Body of pancreas (tissue), 4 donors: ENCODE measurements around the gene CRB3. TPM values are rescaled to one million over a fixed set of nuclear protein-coding genes. Genes with fewer than 3 reads are reported as not detected.
A peak's percentile ranks its signal among the peaks of the same experiment; 100 is the strongest.

Source experiments
- ATAC-seq: fragments of 150-250 bp; one replicate; pipeline ENCODE4 v1.9.1; 2016
- DNase-seq, 4 donors: peaks; one replicate each; pipeline ENCODE4 v3.0.0-alpha.2; 2019
- H3K27ac ChIP-seq, 4 donors: fragments of 200-600 bp; sonication (generic); 1 replicate in 3 of 4; 2 replicates in 1 of 4; pipeline versions ENCODE4 v1.5.1 to v1.6.1; 2016 to 2019; ENCODE audit warnings: mild to moderate bottlenecking in 1 of 4, mixed read lengths in 1 of 4, moderate library complexity in 1 of 4
- H3K27me3 ChIP-seq, 2 donors: fragments of 200-600 bp; sonication (generic); one replicate each; pipeline ENCODE4 v1.6.0; 2016; ENCODE audit warnings: mild to moderate bottlenecking in 1 of 2
- H3K36me3 ChIP-seq, 2 donors: fragments of 200-600 bp; sonication (generic); replicated peaks in 1 of 2; 2 replicates each; pipeline ENCODE4 v1.5.1; 2016; ENCODE audit warnings: low read depth in 2 of 2; ENCODE audit not compliant: insufficient read depth in 1 of 2
- H3K4me1 ChIP-seq: fragments of 200-600 bp; sonication (generic); one replicate; pipeline ENCODE4 v1.6.0; 2016
- H3K4me3 ChIP-seq, 2 donors: fragments of 200-600 bp; sonication (generic); 1 replicate in 1 of 2; 2 replicates in 1 of 2; pipeline ENCODE4 v1.5.1; 2016 to 2019
- H3K9me3 ChIP-seq, 3 donors: fragments of 200-600 bp; sonication (generic); 1 replicate in 2 of 3; 2 replicates in 1 of 3; pipeline ENCODE4 v1.5.1; 2016
- POLR2A ChIP-seq, 3 donors: fragments of 450-650 bp; IDR thresholded peaks; one replicate each; pipeline ENCODE4 v1.6.1; 2016; ENCODE audit warnings: antibody characterized with exemption in 3 of 3, mild to moderate bottlenecking in 2 of 3
- WGBS, 2 donors: methylation state at CpG; one replicate each; pipeline ENCODE4 v1.1.5; 2017; 5-methylcytosine and 5-hydroxymethylcytosine counted together
- intact Hi-C: fragments of 100-400 bp; cut with DNase I; formaldehyde crosslinking; loops from one replicate; pipeline ENCODE4 v1.15.1; 2023
- total RNA-seq, 2 donors: library from RNA; depleted of rRNA; stranded (reverse); fragments of >200 nt; gene quantifications; one replicate each; pipeline ENCODE4 v1.1.0, GENCODE V29; 2016
- TF ChIP-seq, protein P1 (sequence below), 7 experiments: fragments of 450-650 bp in 4 of 7; fragments of 200-600 bp in 3 of 7; sonication (generic) in 3 of 7; IDR thresholded peaks; one replicate each; pipeline ENCODE4 v1.5.1; 2016 to 2019; ENCODE audit warnings: antibody characterized with exemption in 7 of 7

The CRB3 gene
- total RNA-seq, 2 donors from 2014 or later: 35.8 to 37.6 TPM

DNA sequence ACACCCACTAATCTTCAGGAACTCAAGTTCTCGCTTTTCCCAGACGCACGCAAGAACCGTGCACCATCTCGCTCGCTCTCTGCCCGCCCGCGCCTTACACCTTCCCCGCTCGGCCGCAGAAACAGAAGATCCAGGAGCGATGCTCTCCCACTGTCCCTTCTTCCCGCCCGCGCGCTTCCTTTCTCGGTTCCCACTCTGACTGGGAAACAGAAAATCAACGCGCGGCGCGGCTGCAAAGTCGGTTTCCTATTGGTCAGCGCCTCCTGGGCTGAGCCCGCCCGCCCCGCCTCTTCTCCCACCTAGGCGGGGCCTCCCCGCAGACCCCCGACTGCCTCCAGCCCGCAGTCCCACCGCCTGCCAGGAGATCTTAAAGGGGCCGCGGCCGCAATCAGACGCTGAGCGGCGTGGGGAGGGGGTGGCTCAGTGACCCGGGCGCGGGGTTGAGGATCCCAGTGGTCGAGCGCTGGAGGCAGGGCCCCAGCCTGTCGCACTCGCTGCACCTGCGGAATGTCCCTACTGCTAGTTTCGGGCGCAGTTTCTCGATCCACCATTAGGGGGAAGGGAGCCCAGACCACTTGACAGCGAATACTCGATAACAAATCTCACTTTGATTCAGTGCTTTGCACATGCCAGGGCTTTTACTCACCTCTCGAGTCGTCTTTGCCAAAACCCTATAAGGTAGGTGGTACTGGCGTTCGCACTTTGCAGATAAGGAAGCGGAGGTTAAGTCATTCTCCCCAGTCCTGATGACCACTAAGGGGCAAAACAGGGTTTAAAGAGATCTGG is 3.8 kb upstream of the CRB3 start:
- peak overlapping the region; percentile 92 to 98 (median 96) for H3K27ac ChIP-seq
- intact Hi-C loops: no loop called here

GRCh38 chr19:6465006-6465405 is 935 bp downstream of the CRB3 start:
- intact Hi-C loops: no loop called here
- Histone ChIP-seq H3K4me3 (peak overlapping the region; percentile 68 to 87), H3K27ac (peak overlapping the region; percentile 88 to 99 (median 94)), H3K27me3 (no peaks in the 10 kb centered on the region), H3K9me3 (no peaks in the 10 kb centered on the region), H3K36me3 (peaks cover 0 to 3% of the 10 kb centered on the region in 2 donors), H3K4me1 (peaks cover 13% of the 10 kb centered on the region)
- DNase-seq (no peak), ATAC-seq (no peak)
- 12 to 13% methylated on average over 9 of the region's 9 CpGs for WGBS, 2 donors
- TF ChIP-seq, protein P1, sequence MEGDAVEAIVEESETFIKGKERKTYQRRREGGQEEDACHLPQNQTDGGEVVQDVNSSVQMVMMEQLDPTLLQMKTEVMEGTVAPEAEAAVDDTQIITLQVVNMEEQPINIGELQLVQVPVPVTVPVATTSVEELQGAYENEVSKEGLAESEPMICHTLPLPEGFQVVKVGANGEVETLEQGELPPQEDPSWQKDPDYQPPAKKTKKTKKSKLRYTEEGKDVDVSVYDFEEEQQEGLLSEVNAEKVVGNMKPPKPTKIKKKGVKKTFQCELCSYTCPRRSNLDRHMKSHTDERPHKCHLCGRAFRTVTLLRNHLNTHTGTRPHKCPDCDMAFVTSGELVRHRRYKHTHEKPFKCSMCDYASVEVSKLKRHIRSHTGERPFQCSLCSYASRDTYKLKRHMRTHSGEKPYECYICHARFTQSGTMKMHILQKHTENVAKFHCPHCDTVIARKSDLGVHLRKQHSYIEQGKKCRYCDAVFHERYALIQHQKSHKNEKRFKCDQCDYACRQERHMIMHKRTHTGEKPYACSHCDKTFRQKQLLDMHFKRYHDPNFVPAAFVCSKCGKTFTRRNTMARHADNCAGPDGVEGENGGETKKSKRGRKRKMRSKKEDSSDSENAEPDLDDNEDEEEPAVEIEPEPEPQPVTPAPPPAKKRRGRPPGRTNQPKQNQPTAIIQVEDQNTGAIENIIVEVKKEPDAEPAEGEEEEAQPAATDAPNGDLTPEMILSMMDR (IDR thresholded peaks at IDR 0.05): no peak
- no peak for TF ChIP-seq POLR2A (IDR thresholded peaks at IDR 0.05)

More for the DNA sequence above, 3.8 kb upstream of the CRB3 start:
- H3K4me1 ChIP-seq: peaks cover 17% of the 10 kb centered on the region
- H3K9me3 ChIP-seq: no peaks in the 10 kb centered on the region
- DNase-seq (peak; percentile 96 to 97 (median 96)), ATAC-seq (peak; percentile 81)
- WGBS, 2 donors: 0 to 1% methylated on average over 27 to 57 of the region's 57 CpGs
- TF ChIP-seq, protein P1 (IDR thresholded peaks at IDR 0.05): peak; percentile 43 to 84 (median 77)
- peak; percentile 53 to 88 (median 83) for TF ChIP-seq POLR2A (IDR thresholded peaks at IDR 0.05)
- H3K36me3 ChIP-seq: no peaks in the 10 kb centered on the region
- peak overlapping the region; percentile 8 to 56 for H3K4me3 ChIP-seq
- no peaks in the 10 kb centered on the region for H3K27me3 ChIP-seq

DNA sequence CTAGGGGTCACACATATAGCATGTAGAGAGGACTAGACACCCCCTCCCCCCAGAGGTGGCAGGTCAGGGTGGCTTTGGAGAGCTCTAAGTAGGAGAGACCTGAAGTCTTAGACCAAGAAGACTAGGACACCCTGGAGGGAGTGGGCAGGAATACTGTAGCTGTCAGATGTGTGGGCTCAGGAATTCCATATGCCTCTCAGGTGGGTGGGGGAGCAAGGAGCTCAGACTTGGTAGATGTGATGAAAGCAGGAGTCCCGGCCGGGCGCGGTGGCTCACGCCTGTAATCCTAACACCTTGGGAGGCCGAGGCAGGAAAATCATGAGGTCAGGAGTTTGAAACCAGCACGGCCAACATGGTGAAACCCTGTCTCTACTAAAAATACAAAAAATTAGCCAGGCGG is 1.6 kb downstream of the CRB3 start:
- H3K4me3 ChIP-seq: no peak overlapping the region
- H3K36me3 ChIP-seq: peaks cover 0 to 3% of the 10 kb centered on the region in 2 donors
- intact Hi-C loops: no loop called here
- 91 to 95% methylated on average over 7 to 8 of the region's 8 CpGs for WGBS, 2 donors
- H3K27me3 ChIP-seq: no peaks in the 10 kb centered on the region
- H3K9me3 ChIP-seq: no peaks in the 10 kb centered on the region
- DNase-seq (no peak), ATAC-seq (no peak)
- no peak overlapping the region for H3K27ac ChIP-seq
- TF ChIP-seq POLR2A (IDR thresholded peaks at IDR 0.05): no peak
- TF ChIP-seq, protein P1 (IDR thresholded peaks at IDR 0.05): no peak
- peaks cover 13% of the 10 kb centered on the region for H3K4me1 ChIP-seq

GRCh38 chr19:6466526-6467248 is 2.6 kb downstream of the CRB3 start:
- 93% methylated on average over 8 to 21 of the region's 21 CpGs for WGBS, 2 donors
- no peak overlapping the region for H3K27ac ChIP-seq
- peaks cover 0 to 3% of the 10 kb centered on the region in 2 donors for H3K36me3 ChIP-seq
- peaks cover 13% of the 10 kb centered on the region for H3K4me1 ChIP-seq
- TF ChIP-seq POLR2A (IDR thresholded peaks at IDR 0.05): no peak
- TF ChIP-seq, protein P1 (IDR thresholded peaks at IDR 0.05): no peak
- H3K27me3 ChIP-seq: no peaks in the 10 kb centered on the region
- H3K4me3 ChIP-seq: no peak overlapping the region
- intact Hi-C loops: no loop called here
- H3K9me3 ChIP-seq: no peaks in the 10 kb centered on the region
- DNase-seq (no peak), ATAC-seq (no peak)
